ENCODE measurements around the gene TLX2. TPM values are rescaled to one million over a fixed set of nuclear protein-coding genes. Genes with fewer than 3 reads are reported as not detected.

TLX2 gene
- polyA plus RNA-seq, 3 donors = not detected

DNA sequence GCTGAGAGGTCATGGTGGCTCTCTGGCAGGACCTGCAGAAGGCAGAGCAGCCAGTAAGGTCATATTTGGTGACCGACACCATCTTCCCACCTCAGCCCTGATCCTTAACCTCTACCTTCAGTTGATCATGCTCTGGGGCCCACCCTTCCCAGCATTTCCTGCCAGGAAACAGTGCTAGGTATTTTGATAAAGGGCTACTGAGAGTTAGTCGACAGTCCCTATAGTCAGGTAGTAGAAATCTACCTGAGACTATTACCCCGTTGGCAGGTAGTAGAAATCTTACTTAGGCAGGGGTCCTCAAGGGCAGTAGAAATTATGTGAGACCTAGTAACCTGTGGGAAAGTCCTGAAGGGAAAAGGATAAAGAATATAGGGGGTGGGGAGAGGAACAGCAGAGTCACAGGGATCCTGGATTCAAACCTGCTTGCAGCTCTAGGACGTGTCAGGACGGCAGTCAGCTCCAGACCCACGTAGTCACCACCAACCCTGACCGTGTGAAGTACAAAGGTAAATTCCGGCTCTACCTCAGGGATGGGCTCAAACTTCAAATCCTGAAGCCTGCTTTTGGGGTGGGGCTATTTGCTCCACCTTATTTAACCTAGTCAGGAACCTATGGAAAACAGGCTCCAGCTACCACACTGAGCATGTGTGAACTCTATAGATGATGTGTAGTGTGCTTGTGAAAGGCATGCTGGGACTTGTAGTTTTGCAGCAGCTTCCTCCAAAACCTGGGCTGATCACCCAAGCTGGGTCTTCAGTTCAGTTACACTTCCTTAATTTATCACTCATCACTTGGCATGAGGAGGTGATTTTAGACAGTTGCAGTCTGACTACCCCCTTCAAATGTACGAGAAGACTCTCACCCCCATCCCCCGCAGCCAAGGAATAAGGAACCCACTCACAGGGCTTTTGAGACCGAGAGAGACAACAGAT is 11.7 kb downstream of the TLX2 start, which contains the start of gene DQX1:
Gene DQX1 (minus strand): TSS at position 515 of the 932 bp plus-strand sequence. CDS start 502 bp downstream, at position 13.
- H3K27ac ChIP-seq (ENCODE audit: low read depth in 1 of 2, low read length in 2 of 2) = peak within 1 kb of the TSS; percentile 34 to 59
- WGBS (ENCODE audit: insufficient coverage) = 63% methylated on average over 2 of the region's 11 CpGs
- peak within 1 kb of the TSS in 1 of 2 donors; percentile 52 for H3K4me3 Mint-ChIP-seq
- TF ChIP-seq CTCF (IDR thresholded peaks at IDR 0.05) = no peak
- peaks cover 22 to 37% of the 10 kb centered on the region in 2 donors for H3K4me1 ChIP-seq (ENCODE audit: control insufficient read depth in 1 of 2, insufficient read depth in 2 of 2, low read length in 2 of 2)
- no peak within 1 kb of the TSS for H3K4me3 ChIP-seq (replicated peaks in 1 of 3; ENCODE audit: low read depth in 2 of 3, low read length in 3 of 3)
- peak; percentile 75 to 91 (median 78) for DNase-seq
- H2AFZ ChIP-seq (ENCODE audit: insufficient read depth, low read depth, low read length, poor library complexity, severe bottlenecking) = no peak within 1 kb of the TSS
- peaks cover 24 to 37% of the 10 kb centered on the region in 2 donors for H3K36me3 Mint-ChIP-seq
- H3K27ac Mint-ChIP-seq = peak within 1 kb of the TSS; percentile 76 to 91 (median 84)
- H3K36me3 ChIP-seq (replicated peaks in 1 of 2; ENCODE audit: control insufficient read depth in 1 of 2, insufficient read depth in 2 of 2, low read length in 2 of 2) = peaks cover 17 to 25% of the 10 kb centered on the region in 2 donors
- H3K27me3 ChIP-seq (ENCODE audit: control insufficient read depth in 2 of 2, insufficient read depth in 2 of 2, low read length in 2 of 2) = peaks cover 0 to 2% of the 10 kb centered on the region in 2 donors
- H3K4me2 ChIP-seq (replicated peaks; ENCODE audit: extremely low read depth, low read length, poor library complexity, severe bottlenecking) = no peak within 1 kb of the TSS
- peaks cover 26% of the 10 kb centered on the region for H4K20me1 ChIP-seq (ENCODE audit: insufficient read depth, low read length)
- peaks cover 32% of the 10 kb centered on the region for H3K4me1 Mint-ChIP-seq
- H3K27me3 Mint-ChIP-seq (ENCODE audit: low read depth in 3 of 3) = peaks cover 13 to 18% (median 17%) of the 10 kb centered on the region in 3 donors
- intact Hi-C loops (cut with micrococcal nuclease) = loop anchor here (5.0 kb wide), 2 partner anchors 44 to 69 kb away; partner anchors contain the start of genes INO80B (in 2 of the 2), WBP1 (in 2 of the 2), CCDC142 (in 1 of the 2) and TTC31 (in 1 of the 2)
- peaks cover 29% of the 10 kb centered on the region for H3K79me2 ChIP-seq (ENCODE audit: insufficient read depth, low read length)
- no peak within 1 kb of the TSS for H3K9ac ChIP-seq (ENCODE audit: insufficient read depth, low read length, poor library complexity, severe bottlenecking)
- H3K9me3 Mint-ChIP-seq = peaks cover 0 to 10% (median 0%) of the 10 kb centered on the region in 7 donors
- H3K9me3 ChIP-seq (replicated peaks in 1 of 2; ENCODE audit: control insufficient read depth in 1 of 2, insufficient read depth in 1 of 2, low read length in 2 of 2) = no peaks in the 10 kb centered on the region

- Histone ChIP-seq H3K9ac (ENCODE audit: insufficient read depth, low read length, poor library complexity, severe bottlenecking) (no peak overlapping the region), H3K4me1 (ENCODE audit: control insufficient read depth in 1 of 2, insufficient read depth in 2 of 2, low read length in 2 of 2) (peaks cover 28 to 45% of the 10 kb centered on the region in 2 donors), H3K4me3 (replicated peaks in 1 of 3; ENCODE audit: low read depth in 2 of 3, low read length in 3 of 3) (no peak overlapping the region), H3K36me3 (replicated peaks in 1 of 2; ENCODE audit: control insufficient read depth in 1 of 2, insufficient read depth in 2 of 2, low read length in 2 of 2) (peaks cover 17 to 25% of the 10 kb centered on the region in 2 donors), H3K4me2 (replicated peaks; ENCODE audit: extremely low read depth, low read length, poor library complexity, severe bottlenecking) (no peak overlapping the region), H2AFZ (ENCODE audit: insufficient read depth, low read depth, low read length, poor library complexity, severe bottlenecking) (no peak overlapping the region), H4K20me1 (ENCODE audit: insufficient read depth, low read length) (peaks cover 26% of the 10 kb centered on the region), H3K27me3 (ENCODE audit: control insufficient read depth in 2 of 2, insufficient read depth in 2 of 2, low read length in 2 of 2) (no peaks in the 10 kb centered on the region), H3K27ac (ENCODE audit: low read depth in 1 of 2, low read length in 2 of 2) (peak overlapping the region; percentile 34 to 59), H3K79me2 (ENCODE audit: insufficient read depth, low read length) (peaks cover 29% of the 10 kb centered on the region), H3K9me3 (replicated peaks in 1 of 2; ENCODE audit: control insufficient read depth in 1 of 2, insufficient read depth in 1 of 2, low read length in 2 of 2) (no peaks in the 10 kb centered on the region)
- Mint-ChIP-seq H3K36me3 (peaks cover 24 to 37% of the 10 kb centered on the region in 2 donors), H3K27me3 (ENCODE audit: low read depth in 3 of 3) (peaks cover 6 to 12% (median 11%) of the 10 kb centered on the region in 3 donors), H3K9me3 (peaks cover 0 to 8% (median 0%) of the 10 kb centered on the region in 7 donors), H3K4me1 (peaks cover 38% of the 10 kb centered on the region), H3K27ac (peak overlapping the region; percentile 76 to 91 (median 84)), H3K4me3 (peak overlapping the region in 1 of 2 donors; percentile 52)
- no peak for TF ChIP-seq CTCF (IDR thresholded peaks at IDR 0.05)
- intact Hi-C loops (cut with micrococcal nuclease) = loop anchor here (5.0 kb wide), 2 partner anchors 44 to 69 kb away; partner anchors contain the start of genes INO80B (in 2 of the 2), WBP1 (in 2 of the 2), CCDC142 (in 1 of the 2) and TTC31 (in 1 of the 2)
- WGBS (ENCODE audit: insufficient coverage) = 98% methylated on average over 5 of the region's 11 CpGs
- no peak for DNase-seq
These were observed 12.5 kb downstream of the TLX2 start for GRCh38 chr2:74526649-74527230.

Data from CD14-positive monocyte (primary cell).